Ishikawa (cell line): ENCODE data around the gene PAK6.

Experiments used
- RAD21 ChIP-seq: IDR thresholded peaks from 2 replicates; pipeline ENCODE4 v1.6.1; 2012; ENCODE audit warnings: low read depth
- USF1 ChIP-seq: IDR thresholded peaks from 2 replicates; pipeline ENCODE4 v1.6.1; 2012
- TF ChIP-seq, protein P1 (sequence below): IDR thresholded peaks from 2 replicates; pipeline ENCODE4 v1.6.1; 2012; ENCODE audit warnings: low read depth, mild to moderate bottlenecking

GRCh38 chr15:40239693-40240618 lies 1.1 kb downstream of the PAK6 start:
- TF ChIP-seq RAD21, result no peak
- TF ChIP-seq, protein P1, sequence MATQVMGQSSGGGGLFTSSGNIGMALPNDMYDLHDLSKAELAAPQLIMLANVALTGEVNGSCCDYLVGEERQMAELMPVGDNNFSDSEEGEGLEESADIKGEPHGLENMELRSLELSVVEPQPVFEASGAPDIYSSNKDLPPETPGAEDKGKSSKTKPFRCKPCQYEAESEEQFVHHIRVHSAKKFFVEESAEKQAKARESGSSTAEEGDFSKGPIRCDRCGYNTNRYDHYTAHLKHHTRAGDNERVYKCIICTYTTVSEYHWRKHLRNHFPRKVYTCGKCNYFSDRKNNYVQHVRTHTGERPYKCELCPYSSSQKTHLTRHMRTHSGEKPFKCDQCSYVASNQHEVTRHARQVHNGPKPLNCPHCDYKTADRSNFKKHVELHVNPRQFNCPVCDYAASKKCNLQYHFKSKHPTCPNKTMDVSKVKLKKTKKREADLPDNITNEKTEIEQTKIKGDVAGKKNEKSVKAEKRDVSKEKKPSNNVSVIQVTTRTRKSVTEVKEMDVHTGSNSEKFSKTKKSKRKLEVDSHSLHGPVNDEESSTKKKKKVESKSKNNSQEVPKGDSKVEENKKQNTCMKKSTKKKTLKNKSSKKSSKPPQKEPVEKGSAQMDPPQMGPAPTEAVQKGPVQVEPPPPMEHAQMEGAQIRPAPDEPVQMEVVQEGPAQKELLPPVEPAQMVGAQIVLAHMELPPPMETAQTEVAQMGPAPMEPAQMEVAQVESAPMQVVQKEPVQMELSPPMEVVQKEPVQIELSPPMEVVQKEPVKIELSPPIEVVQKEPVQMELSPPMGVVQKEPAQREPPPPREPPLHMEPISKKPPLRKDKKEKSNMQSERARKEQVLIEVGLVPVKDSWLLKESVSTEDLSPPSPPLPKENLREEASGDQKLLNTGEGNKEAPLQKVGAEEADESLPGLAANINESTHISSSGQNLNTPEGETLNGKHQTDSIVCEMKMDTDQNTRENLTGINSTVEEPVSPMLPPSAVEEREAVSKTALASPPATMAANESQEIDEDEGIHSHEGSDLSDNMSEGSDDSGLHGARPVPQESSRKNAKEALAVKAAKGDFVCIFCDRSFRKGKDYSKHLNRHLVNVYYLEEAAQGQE, result no peak
- no peak for TF ChIP-seq USF1
